ENCODE measurements around the gene ZNF385C. TPM values are rescaled to one million over a fixed set of nuclear protein-coding genes. Genes with fewer than 3 reads are reported as not detected.

ZNF385C gene
- total and polyA plus RNA-seq, 2 of the 13 experiments (the other 11 are each of a cell fraction or from before 2014, with no cell fraction given), result 2.3 to 6.1 TPM

GRCh38 chr17:42120770-42121769 is 22.8 kb upstream of the ZNF385C start, which contains the start of gene KAT2A (continued):
- TF ChIP-seq MNT (IDR thresholded peaks at IDR 0.05) (peak; percentile 28; the same call in 1 of the 2 replicates), ZNF136 (CRISPR knock-in tag; IDR thresholded peaks at IDR 0.05; ENCODE audit: low read depth) (0 out of 2 replicates have a peak, but pooled peaks have one; percentile 41), HMG20A (CRISPR knock-in tag; IDR thresholded peaks at IDR 0.05; ENCODE audit: borderline replicate concordance) (0 out of 2 replicates have a peak, but pooled peaks have one; percentile 8), ZSCAN30 (CRISPR knock-in tag; IDR thresholded peaks at IDR 0.05) (no peak), ZNF18 (CRISPR knock-in tag; IDR thresholded peaks at IDR 0.05; ENCODE audit: insufficient replicate concordance) (no peak), ZFP36 (IDR thresholded peaks at IDR 0.05; ENCODE audit: borderline replicate concordance, low read depth, low read length, partially characterized antibody) (no peak), RFX5 (IDR thresholded peaks at IDR 0.05; ENCODE audit: low read depth, low read length) (no peak), YY1 (IDR thresholded peaks at IDR 0.05; ENCODE audit: insufficient read depth, insufficient replicate concordance, low read depth, low read length) (peak; percentile 90), ZSCAN12 (CRISPR knock-in tag; IDR thresholded peaks at IDR 0.05) (no peak), YEATS4 (CRISPR knock-in tag; IDR thresholded peaks at IDR 0.05; ENCODE audit: borderline replicate concordance) (peak; percentile 86), HNRNPLL (IDR thresholded peaks at IDR 0.05; ENCODE audit: low read depth, low read length, poor library complexity, severe bottlenecking) (peak; percentile 92), ZNF572 (CRISPR knock-in tag; IDR thresholded peaks at IDR 0.05) (peak; percentile 74; the same call in 1 of the 2 replicates), TFDP2 (CRISPR knock-in tag; IDR thresholded peaks at IDR 0.05) (peak; percentile 66), SRSF1 (optimal IDR thresholded peaks at IDR 0.05; ENCODE audit: low read depth, low read length) (no peak), NR2F1 (CRISPR knock-in tag; IDR thresholded peaks at IDR 0.05) (no peak)
